Ascending aorta (tissue), 2 donors: ENCODE measurements around the gene NDUFA9. TPM values are rescaled to one million over a fixed set of nuclear protein-coding genes. Genes with fewer than 3 reads are reported as not detected.

Experiments
- DNase-seq, 2 donors: peaks; one replicate each; pipeline ENCODE4 v3.0.0-alpha.2; 2019; ENCODE audit warnings: low spot score in 2 of 2
- H3K27ac ChIP-seq, 2 donors: fragments of 200-600 bp; sonication (generic); one replicate each; pipeline ENCODE4 v1.5.1; 2016 to 2017; ENCODE audit warnings: mild to moderate bottlenecking in 1 of 2
- H3K27me3 ChIP-seq: fragments of 200-600 bp; sonication (generic); one replicate; pipeline ENCODE4 v1.5.1; 2017
- H3K36me3 ChIP-seq, 2 donors: fragments of 200-600 bp; sonication (generic); one replicate each; pipeline ENCODE4 v1.5.1; 2016
- H3K4me1 ChIP-seq, 2 donors: fragments of 200-600 bp; sonication (generic); one replicate each; pipeline ENCODE4 v1.5.1; 2016 to 2017; ENCODE audit warnings: mild to moderate bottlenecking in 1 of 2
- H3K4me3 ChIP-seq, 2 donors: fragments of 200-600 bp; sonication (generic); one replicate each; pipeline ENCODE4 v1.5.1; 2016 to 2017; ENCODE audit warnings: mild to moderate bottlenecking in 1 of 2
- H3K9me3 ChIP-seq, 2 donors: fragments of 200-600 bp; sonication (generic); one replicate each; pipeline ENCODE4 v1.5.1; 2016
- intact Hi-C: fragments of 100-400 bp; cut with DNase I; formaldehyde crosslinking; loops from one replicate; pipeline ENCODE4 v1.15.1; 2023
- total RNA-seq: library from RNA; depleted of rRNA; stranded (reverse); fragments of >200 nt; gene quantifications from one replicate; pipeline ENCODE4 v1.1.0, GENCODE V29; 2016
- TF ChIP-seq, protein P1 (sequence below), 3 experiments: fragments of 200-600 bp in 2 of 3; fragments of 450-650 bp in 1 of 3; sonication (generic) in 2 of 3; IDR thresholded peaks; one replicate each; pipeline ENCODE4 v1.5.1; 2016 to 2019; ENCODE audit warnings: antibody characterized with exemption in 3 of 3, mild to moderate bottlenecking in 1 of 3, moderate library complexity in 1 of 3

Gene NDUFA9
- total RNA-seq: 1.5 TPM

DNA sequence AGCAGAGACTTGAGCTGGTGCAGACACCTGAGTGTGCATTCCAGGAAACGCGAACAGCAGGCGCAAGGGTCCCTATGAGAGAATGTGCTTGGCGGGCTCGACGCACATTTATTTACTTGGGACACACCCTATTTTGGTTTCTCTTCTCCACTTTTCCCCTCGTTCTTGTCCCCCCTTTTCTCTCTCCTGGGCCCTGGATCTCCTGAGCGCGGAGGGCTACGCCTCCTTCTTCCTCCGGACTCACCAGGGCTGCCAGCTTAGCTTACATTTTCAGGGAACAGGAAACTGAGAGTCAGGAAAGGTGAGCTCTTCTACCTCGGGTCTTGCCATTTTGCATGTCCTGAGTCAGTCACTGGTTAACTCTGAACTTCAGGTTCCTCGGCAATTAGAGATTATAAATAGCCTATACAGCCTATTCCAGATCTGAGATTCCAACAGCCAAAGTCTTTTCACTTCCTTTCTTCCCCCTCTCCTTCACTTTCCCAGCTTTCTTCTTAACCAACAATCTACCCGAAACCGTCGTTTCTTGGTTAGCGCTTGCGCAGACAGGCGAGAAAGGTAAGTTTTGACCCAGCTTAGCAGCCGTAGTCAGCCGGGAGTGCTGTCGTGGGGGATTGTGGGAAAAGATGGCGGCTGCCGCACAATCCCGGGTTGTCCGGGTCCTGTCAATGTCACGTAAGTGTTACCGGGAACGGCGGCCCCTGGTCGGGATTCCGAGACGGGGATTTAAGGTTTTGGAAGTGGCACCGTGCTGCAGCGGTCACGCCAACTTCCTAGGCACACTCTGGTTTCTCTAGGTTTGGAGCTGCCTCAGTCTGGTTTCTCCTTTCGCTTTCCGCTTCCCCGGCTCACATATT is at the start of gene NDUFA9, which contains the start of gene AKAP3:
NDUFA9 (plus strand) TSS at position 614 of the 857 bp plus-strand sequence; CDS start at position 627, 13 bp downstream.
AKAP3 (minus strand) TSS at position 551 of the 857 bp plus-strand sequence. CDS start 10,855 bp downstream, outside the sequence.
- Histone ChIP-seq H3K4me3 (peak within 1 kb of the TSS; percentile 72 to 87), H3K27ac (peak within 1 kb of the TSS; percentile 86), H3K36me3 (no peaks in the 10 kb centered on the region), H3K9me3 (no peaks in the 10 kb centered on the region), H3K4me1 (peaks cover 8 to 15% of the 10 kb centered on the region in 2 donors), H3K27me3 (no peaks in the 10 kb centered on the region)
- peak; percentile 10 to 87 for DNase-seq
- intact Hi-C loops: loop anchor here (2.0 kb wide), 3 partner anchors 44 to 328 kb away; partner anchors contain the start of genes RAD51AP1 and TIGAR
- TF ChIP-seq, protein P1, sequence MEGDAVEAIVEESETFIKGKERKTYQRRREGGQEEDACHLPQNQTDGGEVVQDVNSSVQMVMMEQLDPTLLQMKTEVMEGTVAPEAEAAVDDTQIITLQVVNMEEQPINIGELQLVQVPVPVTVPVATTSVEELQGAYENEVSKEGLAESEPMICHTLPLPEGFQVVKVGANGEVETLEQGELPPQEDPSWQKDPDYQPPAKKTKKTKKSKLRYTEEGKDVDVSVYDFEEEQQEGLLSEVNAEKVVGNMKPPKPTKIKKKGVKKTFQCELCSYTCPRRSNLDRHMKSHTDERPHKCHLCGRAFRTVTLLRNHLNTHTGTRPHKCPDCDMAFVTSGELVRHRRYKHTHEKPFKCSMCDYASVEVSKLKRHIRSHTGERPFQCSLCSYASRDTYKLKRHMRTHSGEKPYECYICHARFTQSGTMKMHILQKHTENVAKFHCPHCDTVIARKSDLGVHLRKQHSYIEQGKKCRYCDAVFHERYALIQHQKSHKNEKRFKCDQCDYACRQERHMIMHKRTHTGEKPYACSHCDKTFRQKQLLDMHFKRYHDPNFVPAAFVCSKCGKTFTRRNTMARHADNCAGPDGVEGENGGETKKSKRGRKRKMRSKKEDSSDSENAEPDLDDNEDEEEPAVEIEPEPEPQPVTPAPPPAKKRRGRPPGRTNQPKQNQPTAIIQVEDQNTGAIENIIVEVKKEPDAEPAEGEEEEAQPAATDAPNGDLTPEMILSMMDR (IDR thresholded peaks at IDR 0.05): no peak

DNA sequence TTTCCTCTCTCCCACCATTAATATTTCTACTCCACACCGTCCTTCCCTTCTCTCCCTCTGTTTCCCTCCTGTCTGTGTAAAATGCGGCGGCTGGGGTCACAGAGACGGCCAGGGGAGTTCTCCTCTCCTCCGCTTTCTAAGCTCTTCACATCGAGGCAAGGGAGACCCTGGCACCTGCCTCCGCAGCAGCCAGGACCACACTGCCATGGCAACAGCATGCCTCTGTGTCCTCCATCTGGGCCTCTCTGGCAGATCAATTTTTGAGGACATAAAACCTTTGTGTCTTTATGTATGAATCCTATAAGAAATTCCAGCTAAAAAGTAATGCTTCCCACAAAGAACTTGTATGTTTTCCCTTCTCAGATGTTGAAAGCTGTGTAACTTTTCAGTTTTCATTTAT is 45.5 kb upstream of the NDUFA9 start:
- intact Hi-C loops: loop anchor here (5.0 to 10.0 kb wide), 2 partner anchors 66 to 151 kb away; partner anchors contain the start of gene RAD51AP1

DNA sequence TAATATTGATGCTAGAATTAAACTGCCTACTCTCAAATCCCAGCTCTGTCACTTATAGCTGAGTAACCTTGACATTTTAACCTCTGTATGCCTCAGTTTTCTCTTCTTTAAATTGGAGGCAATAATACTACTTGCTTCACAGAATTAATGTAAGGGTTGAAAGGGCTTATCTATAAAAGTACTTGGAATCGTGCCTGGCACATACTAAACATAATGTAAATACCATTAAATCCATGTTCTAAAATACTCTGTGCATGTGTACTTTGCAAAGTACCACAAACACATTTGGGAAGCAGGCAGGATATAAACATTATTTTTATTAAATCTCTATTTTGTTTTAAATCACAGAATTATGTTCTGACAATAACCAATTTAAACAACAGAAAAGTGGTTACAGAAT is 45.0 kb upstream of the NDUFA9 start:
- peaks cover 0 to 6% of the 10 kb centered on the region in 2 donors for H3K36me3 ChIP-seq
- no peaks in the 10 kb centered on the region for H3K9me3 ChIP-seq
- intact Hi-C loops: loop anchor here (2.0 to 10.0 kb wide), 3 partner anchors 45 to 151 kb away; partner anchors contain the start of genes AKAP3, NDUFA9 and RAD51AP1
- H3K4me3 ChIP-seq: no peak overlapping the region
- no peak for DNase-seq
- no peaks in the 10 kb centered on the region for H3K27me3 ChIP-seq
- H3K27ac ChIP-seq: no peak overlapping the region
- TF ChIP-seq, protein P1 (IDR thresholded peaks at IDR 0.05): no peak
- H3K4me1 ChIP-seq: no peaks in the 10 kb centered on the region

More for the DNA sequence above, 45.5 kb upstream of the NDUFA9 start:
- TF ChIP-seq, protein P1 (IDR thresholded peaks at IDR 0.05): no peak
- no peak for DNase-seq
- no peak overlapping the region for H3K27ac ChIP-seq
- no peaks in the 10 kb centered on the region for H3K9me3 ChIP-seq
- no peaks in the 10 kb centered on the region for H3K27me3 ChIP-seq
- peaks cover 0 to 6% of the 10 kb centered on the region in 2 donors for H3K36me3 ChIP-seq
- no peaks in the 10 kb centered on the region for H3K4me1 ChIP-seq
- H3K4me3 ChIP-seq: no peak overlapping the region

DNA sequence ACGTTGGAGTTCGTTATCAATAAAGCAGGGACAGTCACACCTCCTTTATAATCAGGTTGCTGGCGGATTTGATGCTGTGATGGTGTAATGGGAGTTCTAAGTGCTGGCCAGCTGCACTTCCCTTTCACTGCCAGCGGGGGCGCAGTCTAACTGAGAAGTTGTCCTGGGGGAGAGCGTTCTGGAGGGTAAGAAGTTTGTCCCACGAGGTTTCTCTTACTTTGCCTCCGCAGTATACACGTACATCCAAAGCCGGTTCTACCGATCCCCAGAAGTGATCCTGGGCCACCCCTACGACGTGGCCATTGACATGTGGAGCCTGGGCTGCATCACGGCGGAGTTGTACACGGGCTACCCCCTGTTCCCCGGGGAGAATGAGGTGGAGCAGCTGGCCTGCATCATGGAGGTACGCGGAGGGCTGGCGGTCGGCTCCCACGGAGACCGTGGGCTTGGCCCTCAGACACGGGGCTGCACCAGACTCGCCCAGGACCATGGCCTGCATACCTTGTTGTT is 44.2 kb upstream of the NDUFA9 start:
- Histone ChIP-seq H3K36me3 (peaks cover 0 to 6% of the 10 kb centered on the region in 2 donors), H3K4me1 (no peaks in the 10 kb centered on the region), H3K27me3 (no peaks in the 10 kb centered on the region), H3K4me3 (peak overlapping the region; percentile 56 to 78), H3K27ac (peak overlapping the region; percentile 46 to 49), H3K9me3 (no peaks in the 10 kb centered on the region)
- intact Hi-C loops: loop anchor here (2.0 to 10.0 kb wide), 3 partner anchors 44 to 150 kb away; partner anchors contain the start of genes AKAP3, NDUFA9 and RAD51AP1
- TF ChIP-seq, protein P1 (IDR thresholded peaks at IDR 0.05): peak; percentile 72 to 100 (median 99)
- peak; percentile 34 to 92 for DNase-seq

DNA sequence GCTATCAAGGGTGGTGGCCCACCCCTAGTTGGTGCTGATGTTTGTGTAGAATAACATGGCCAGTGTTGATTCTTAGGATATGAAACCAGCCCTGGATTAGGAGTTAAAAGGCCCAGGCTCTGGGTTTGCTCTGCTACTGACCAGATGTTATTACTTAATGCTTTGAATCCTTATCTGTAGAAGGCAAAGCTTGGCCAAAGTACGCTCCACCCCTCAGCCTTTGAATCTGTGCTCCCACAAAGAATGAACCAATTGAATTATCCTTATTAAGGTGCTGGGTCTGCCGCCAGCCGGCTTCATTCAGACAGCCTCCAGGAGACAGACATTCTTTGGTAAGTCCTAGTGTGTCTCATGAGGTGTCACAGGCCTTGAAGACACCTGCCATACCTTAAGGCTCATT is 41.9 kb upstream of the NDUFA9 start:
- H3K4me1 ChIP-seq: no peaks in the 10 kb centered on the region
- H3K36me3 ChIP-seq: peaks cover 9 to 25% of the 10 kb centered on the region in 2 donors
- H3K9me3 ChIP-seq: no peaks in the 10 kb centered on the region
- TF ChIP-seq, protein P1 (IDR thresholded peaks at IDR 0.05): no peak
- no peak overlapping the region for H3K27ac ChIP-seq
- DNase-seq: no peak
- H3K27me3 ChIP-seq: no peaks in the 10 kb centered on the region
- H3K4me3 ChIP-seq: no peak overlapping the region
- intact Hi-C loops: loop anchor here (10.0 kb wide), 1 partner anchor 148 kb away; no protein-coding TSS in a partner anchor
